Measurements from ENCODE around the gene PATZ1.

GRCh38 chr22:31344578-31345330, 1.4 kb downstream of the PATZ1 start:
- TF ChIP-seq, protein P1, sequence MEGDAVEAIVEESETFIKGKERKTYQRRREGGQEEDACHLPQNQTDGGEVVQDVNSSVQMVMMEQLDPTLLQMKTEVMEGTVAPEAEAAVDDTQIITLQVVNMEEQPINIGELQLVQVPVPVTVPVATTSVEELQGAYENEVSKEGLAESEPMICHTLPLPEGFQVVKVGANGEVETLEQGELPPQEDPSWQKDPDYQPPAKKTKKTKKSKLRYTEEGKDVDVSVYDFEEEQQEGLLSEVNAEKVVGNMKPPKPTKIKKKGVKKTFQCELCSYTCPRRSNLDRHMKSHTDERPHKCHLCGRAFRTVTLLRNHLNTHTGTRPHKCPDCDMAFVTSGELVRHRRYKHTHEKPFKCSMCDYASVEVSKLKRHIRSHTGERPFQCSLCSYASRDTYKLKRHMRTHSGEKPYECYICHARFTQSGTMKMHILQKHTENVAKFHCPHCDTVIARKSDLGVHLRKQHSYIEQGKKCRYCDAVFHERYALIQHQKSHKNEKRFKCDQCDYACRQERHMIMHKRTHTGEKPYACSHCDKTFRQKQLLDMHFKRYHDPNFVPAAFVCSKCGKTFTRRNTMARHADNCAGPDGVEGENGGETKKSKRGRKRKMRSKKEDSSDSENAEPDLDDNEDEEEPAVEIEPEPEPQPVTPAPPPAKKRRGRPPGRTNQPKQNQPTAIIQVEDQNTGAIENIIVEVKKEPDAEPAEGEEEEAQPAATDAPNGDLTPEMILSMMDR (conservative IDR thresholded peaks at IDR 0.05 in 1 of 2, IDR thresholded peaks at IDR 0.05 in 1 of 2; ENCODE audit: low read depth in 1 of 2, low read length in 2 of 2): no peak
- no peak for TF ChIP-seq EZH2 (IDR thresholded peaks at IDR 0.05; ENCODE audit: low read length, missing control alignments)
